Stimulated activated naive CD4-positive, alpha-beta T cell (primary cell): ENCODE results near the gene GJB5.

Experiments
- DNase-seq, 6 experiments: peaks; one replicate each; lab custom pipeline; 2025; lab: John Stamatoyannopoulos, UW

GJB5 gene

GRCh38 chr1:34776911-34777310 lies 22.1 kb downstream of the GJB5 start:
- no peak for DNase-seq

- no peak for DNase-seq
Measured at GRCh38 chr1:34777519-34778321, 22.9 kb downstream of the GJB5 start.

- no peak for DNase-seq
Measured at GRCh38 chr1:34778381-34778780, 23.5 kb downstream of the GJB5 start.

GRCh38 chr1:34779005-34779404 lies 24.2 kb downstream of the GJB5 start:
- no peak for DNase-seq

- no peak for DNase-seq
Measured at GRCh38 chr1:34779526-34779925, 24.7 kb downstream of the GJB5 start.

GRCh38 chr1:34779962-34780361 lies 25.1 kb downstream of the GJB5 start:
- no peak for DNase-seq

GRCh38 chr1:34780528-34780927 lies 25.7 kb downstream of the GJB5 start:
- no peak for DNase-seq

GRCh38 chr1:34781071-34781843 lies 26.4 kb downstream of the GJB5 start, which contains the start of gene GJB3:
GJB3 (plus strand) TSS chr1:34781214; CDS start chr1:34784763, 3,549 bp downstream.
- no peak for DNase-seq

GRCh38 chr1:34781844-34782391 lies 27.1 kb downstream of the GJB5 start:
- no peak for DNase-seq

GRCh38 chr1:34784751-34785221 lies 29.9 kb downstream of the GJB5 start:
- no peak for DNase-seq

GRCh38 chr1:34785231-34785874 lies 30.5 kb downstream of the GJB5 start:
- DNase-seq: no peak

- no peak for DNase-seq
Measured at GRCh38 chr1:34785875-34786470, 31.1 kb downstream of the GJB5 start.

- DNase-seq: peak; percentile 6 to 47 (median 36)
Measured at GRCh38 chr1:34786521-34787325, 31.9 kb downstream of the GJB5 start.

- DNase-seq: no peak
Measured at GRCh38 chr1:34787461-34788420, 32.9 kb downstream of the GJB5 start.

- DNase-seq: no peak
Measured at GRCh38 chr1:34790985-34791384, 36.1 kb downstream of the GJB5 start.

GRCh38 chr1:34792424-34792823 lies 37.6 kb downstream of the GJB5 start:
- no peak for DNase-seq

GRCh38 chr1:34792868-34793727 lies 38.3 kb downstream of the GJB5 start, which contains the start of gene GJA4:
GJA4 (plus strand) TSS chr1:34792999; CDS start chr1:34794214, 1,215 bp downstream.
- DNase-seq: no peak

GRCh38 chr1:34794001-34794789 lies 39.3 kb downstream of the GJB5 start:
- no peak for DNase-seq
